Measurements from ENCODE around the gene ECE1.
"Not testable (repeated sequence)": the region's sequence is repeated elsewhere in the genome, so short reads cannot be mapped to it uniquely, and the experiment has no call there.

- TF ChIP-seq CTCF (IDR thresholded peaks at IDR 0.05); POLR2AphosphoS5 (IDR thresholded peaks at IDR 0.05); POLR2A (IDR thresholded peaks at IDR 0.05); EP300 (IDR thresholded peaks at IDR 0.05; ENCODE audit: low read depth): not testable (repeated sequence)
These were observed 82.0 kb downstream of the ECE1 start for GRCh38 chr1:21208137-21208700.

Measured in transverse colon (tissue), 4 donors.